ENCODE measurements around the gene BANF1. TPM values are rescaled to one million over a fixed set of nuclear protein-coding genes. Genes with fewer than 3 reads are reported as not detected.
A peak's percentile ranks its signal among the peaks of the same experiment; 100 is the strongest.

BANF1 gene
- total RNA-seq, 1 experiment from 2014 or later = 124 TPM

DNA sequence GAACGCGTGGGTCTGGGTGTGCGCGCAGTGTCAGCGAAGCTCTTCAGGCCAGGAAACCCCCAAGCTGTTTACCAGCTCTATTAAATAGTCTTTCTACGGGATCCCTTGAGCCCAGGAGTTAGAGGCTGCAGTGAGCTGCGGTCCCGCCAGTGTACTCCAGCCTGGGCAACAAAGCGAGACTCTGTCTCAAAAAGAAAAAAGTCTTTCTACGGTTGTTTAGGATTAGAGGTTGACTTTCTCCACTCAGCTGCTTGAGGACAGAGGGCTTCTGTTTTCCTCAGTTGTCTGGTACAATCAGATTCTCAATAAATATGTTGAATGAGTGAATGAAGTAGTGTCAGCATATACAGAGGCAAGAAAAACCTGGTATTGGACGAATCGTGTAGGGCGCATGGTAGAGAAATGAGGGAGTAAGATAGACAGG lies 40.1 kb upstream of the BANF1 start:
- peaks cover 5% of the 10 kb centered on the region; the same call in 1 of the 2 replicates for H4K20me1 ChIP-seq (ENCODE audit: low read length)
- ATAC-seq (peak; percentile 7; the same call in 1 of the 2 replicates), DNase-seq (no peak)
- ChIA-PET CTCF (no interaction called here), POLR2A (ENCODE audit: unreplicated experiment) (no interaction called here)
- TF ChIP-seq EZH2phosphoT487 (IDR thresholded peaks at IDR 0.05; ENCODE audit: borderline replicate concordance, low read length) (no peak), EZH2 (IDR thresholded peaks at IDR 0.05; ENCODE audit: low read length, unreplicated experiment) (no peak)
- TF ChIP-seq, protein P1, sequence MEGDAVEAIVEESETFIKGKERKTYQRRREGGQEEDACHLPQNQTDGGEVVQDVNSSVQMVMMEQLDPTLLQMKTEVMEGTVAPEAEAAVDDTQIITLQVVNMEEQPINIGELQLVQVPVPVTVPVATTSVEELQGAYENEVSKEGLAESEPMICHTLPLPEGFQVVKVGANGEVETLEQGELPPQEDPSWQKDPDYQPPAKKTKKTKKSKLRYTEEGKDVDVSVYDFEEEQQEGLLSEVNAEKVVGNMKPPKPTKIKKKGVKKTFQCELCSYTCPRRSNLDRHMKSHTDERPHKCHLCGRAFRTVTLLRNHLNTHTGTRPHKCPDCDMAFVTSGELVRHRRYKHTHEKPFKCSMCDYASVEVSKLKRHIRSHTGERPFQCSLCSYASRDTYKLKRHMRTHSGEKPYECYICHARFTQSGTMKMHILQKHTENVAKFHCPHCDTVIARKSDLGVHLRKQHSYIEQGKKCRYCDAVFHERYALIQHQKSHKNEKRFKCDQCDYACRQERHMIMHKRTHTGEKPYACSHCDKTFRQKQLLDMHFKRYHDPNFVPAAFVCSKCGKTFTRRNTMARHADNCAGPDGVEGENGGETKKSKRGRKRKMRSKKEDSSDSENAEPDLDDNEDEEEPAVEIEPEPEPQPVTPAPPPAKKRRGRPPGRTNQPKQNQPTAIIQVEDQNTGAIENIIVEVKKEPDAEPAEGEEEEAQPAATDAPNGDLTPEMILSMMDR (conservative IDR thresholded peaks at IDR 0.05; ENCODE audit: low read depth, low read length) = no peak
- peaks cover 8% of the 10 kb centered on the region for H3K4me1 ChIP-seq (ENCODE audit: insufficient read depth, low read length)
- H3K27ac ChIP-seq (ENCODE audit: low read length) = no peak overlapping the region
- H3K79me2 ChIP-seq (ENCODE audit: low read length) = peaks cover 39% of the 10 kb centered on the region
- no peaks in the 10 kb centered on the region for H3K9me2 ChIP-seq (replicated peaks; ENCODE audit: low read length)
- BruUV-seq (replicated peaks) = TSS peak; percentile 70
- intact Hi-C loops (cut with micrococcal nuclease) = no loop called here
- peaks cover 31% of the 10 kb centered on the region for H3K36me3 ChIP-seq (ENCODE audit: low read depth, low read length)
- H3K9me3 ChIP-seq (ENCODE audit: low read length) = no peaks in the 10 kb centered on the region
- H3F3A ChIP-seq (ENCODE audit: low read length, unreplicated experiment) = no peaks in the 10 kb centered on the region
- peak overlapping the region; percentile 94 for H3K9ac ChIP-seq (ENCODE audit: low read length)
- H3K27me3 ChIP-seq (ENCODE audit: low read length) = no peaks in the 10 kb centered on the region
- no peak overlapping the region for H2AFZ ChIP-seq (ENCODE audit: low read length)
- peak overlapping the region; percentile 84 for H3K4me2 ChIP-seq (ENCODE audit: low read length)
- H3K4me3 ChIP-seq (ENCODE audit: low read length) = peak overlapping the region; percentile 95

GRCh38 chr11:65964906-65965305 lies 37.4 kb upstream of the BANF1 start:
- POLR2A ChIA-PET (ENCODE audit: unreplicated experiment) = no interaction called here
- DNase-seq (no peak), ATAC-seq (no peak)
- intact Hi-C loops (cut with micrococcal nuclease) = no loop called here
- Histone ChIP-seq H3K27ac (ENCODE audit: low read length) (no peak overlapping the region), H3K4me1 (ENCODE audit: insufficient read depth, low read length) (peaks cover 8% of the 10 kb centered on the region), H3K36me3 (ENCODE audit: low read depth, low read length) (peaks cover 46% of the 10 kb centered on the region), H3K9me2 (replicated peaks; ENCODE audit: low read length) (no peaks in the 10 kb centered on the region), H3K79me2 (ENCODE audit: low read length) (peaks cover 42% of the 10 kb centered on the region), H3K4me2 (ENCODE audit: low read length) (no peak overlapping the region), H3K9me3 (ENCODE audit: low read length) (no peaks in the 10 kb centered on the region), H3K9ac (ENCODE audit: low read length) (no peak overlapping the region), H3K4me3 (ENCODE audit: low read length) (no peak overlapping the region), H3F3A (ENCODE audit: low read length, unreplicated experiment) (no peaks in the 10 kb centered on the region), H4K20me1 (ENCODE audit: low read length) (peaks cover 5% of the 10 kb centered on the region; the same call in 1 of the 2 replicates), H2AFZ (ENCODE audit: low read length) (no peak overlapping the region), H3K27me3 (ENCODE audit: low read length) (no peaks in the 10 kb centered on the region)
- TF ChIP-seq, protein P1 (conservative IDR thresholded peaks at IDR 0.05; ENCODE audit: low read depth, low read length) = no peak
- TF ChIP-seq EZH2phosphoT487 (IDR thresholded peaks at IDR 0.05; ENCODE audit: borderline replicate concordance, low read length) = no peak
- no peak for TF ChIP-seq EZH2 (IDR thresholded peaks at IDR 0.05; ENCODE audit: low read length, unreplicated experiment)
- no TSS peak for BruUV-seq (replicated peaks)
- CTCF ChIA-PET = no interaction called here

GRCh38 chr11:65965986-65966762 lies 36.1 kb upstream of the BANF1 start:
- Histone ChIP-seq H3K9me3 (ENCODE audit: low read length) (no peaks in the 10 kb centered on the region), H3K9me2 (replicated peaks; ENCODE audit: low read length) (no peaks in the 10 kb centered on the region), H3K4me3 (ENCODE audit: low read length) (no peak overlapping the region), H3F3A (ENCODE audit: low read length, unreplicated experiment) (no peaks in the 10 kb centered on the region), H2AFZ (ENCODE audit: low read length) (no peak overlapping the region), H3K79me2 (ENCODE audit: low read length) (peaks cover 38% of the 10 kb centered on the region), H4K20me1 (ENCODE audit: low read length) (peaks cover 5% of the 10 kb centered on the region; the same call in 1 of the 2 replicates), H3K27ac (ENCODE audit: low read length) (no peak overlapping the region), H3K9ac (ENCODE audit: low read length) (no peak overlapping the region), H3K36me3 (ENCODE audit: low read depth, low read length) (peaks cover 52% of the 10 kb centered on the region), H3K27me3 (ENCODE audit: low read length) (no peaks in the 10 kb centered on the region), H3K4me2 (ENCODE audit: low read length) (no peak overlapping the region), H3K4me1 (ENCODE audit: insufficient read depth, low read length) (peaks cover 8% of the 10 kb centered on the region)
- ChIA-PET CTCF (no interaction called here), POLR2A (ENCODE audit: unreplicated experiment) (no interaction called here)
- intact Hi-C loops (cut with micrococcal nuclease) = no loop called here
- DNase-seq = no peak
- ATAC-seq = no peak
- BruUV-seq (replicated peaks) = TSS peak; percentile 14
- no peak for TF ChIP-seq EZH2 (IDR thresholded peaks at IDR 0.05; ENCODE audit: low read length, unreplicated experiment)
- TF ChIP-seq, protein P1 (conservative IDR thresholded peaks at IDR 0.05; ENCODE audit: low read depth, low read length) = no peak
- no peak for TF ChIP-seq EZH2phosphoT487 (IDR thresholded peaks at IDR 0.05; ENCODE audit: borderline replicate concordance, low read length)

All from PC-3 (cell line).